HG03565 (cell line): ENCODE data around the gene P2RY4.
"Not testable (repeated sequence)": the region's sequence is repeated elsewhere in the genome, so short reads cannot be mapped to it uniquely, and the experiment has no call there.

Experiments
- ATAC-seq: cut with Tn5 transposase; IDR thresholded peaks from one replicate; pipeline ENCODE4 v1.9.1; 2021; ENCODE audit warnings: mild to moderate bottlenecking, moderate library complexity; ENCODE audit not compliant: unreplicated experiment

The P2RY4 gene

DNA sequence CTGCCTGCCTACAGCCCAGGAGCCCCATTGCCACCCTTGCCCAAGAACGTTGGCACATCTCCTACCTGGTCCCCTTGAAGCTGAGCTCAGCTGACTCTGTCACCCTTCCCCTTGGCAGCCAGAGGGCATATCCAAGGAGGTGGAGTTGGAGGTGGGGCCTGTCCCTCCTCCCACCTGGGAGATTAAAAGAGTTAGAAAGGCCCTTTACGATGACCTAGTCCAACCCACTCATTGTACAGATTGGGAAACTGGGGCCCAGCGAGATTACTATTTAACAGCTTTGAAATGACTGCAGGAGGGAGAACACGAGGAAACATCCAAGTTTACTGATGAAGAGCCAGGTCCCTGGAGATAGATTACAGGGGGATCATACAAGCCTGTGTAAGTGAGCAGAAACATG lies at the start of gene P2RY4:
P2RY4 (minus strand) TSS at position 101 of the 400 bp plus-strand sequence. CDS start 580 bp downstream, outside the sequence.
- no peak for ATAC-seq

DNA sequence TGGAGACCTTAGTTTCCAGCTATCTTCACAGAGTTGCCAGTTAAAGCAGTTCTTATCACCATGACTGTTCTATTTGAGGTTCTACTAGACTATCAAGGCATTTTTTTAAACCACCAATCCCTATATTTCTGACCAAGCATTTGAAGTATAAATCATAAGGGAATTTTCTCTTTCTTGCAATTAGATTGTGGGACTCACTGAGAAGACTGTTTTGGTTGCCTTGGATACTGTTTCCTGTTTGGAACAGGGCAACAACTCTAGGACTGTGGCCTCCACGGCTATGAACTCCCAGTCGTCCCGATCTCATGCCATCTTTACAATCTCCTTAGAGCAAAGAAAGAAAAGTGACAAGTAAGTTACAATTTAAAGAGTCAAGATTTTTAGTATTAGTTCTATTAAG lies 41.7 kb upstream of the P2RY4 start:
- ATAC-seq, result no peak

DNA sequence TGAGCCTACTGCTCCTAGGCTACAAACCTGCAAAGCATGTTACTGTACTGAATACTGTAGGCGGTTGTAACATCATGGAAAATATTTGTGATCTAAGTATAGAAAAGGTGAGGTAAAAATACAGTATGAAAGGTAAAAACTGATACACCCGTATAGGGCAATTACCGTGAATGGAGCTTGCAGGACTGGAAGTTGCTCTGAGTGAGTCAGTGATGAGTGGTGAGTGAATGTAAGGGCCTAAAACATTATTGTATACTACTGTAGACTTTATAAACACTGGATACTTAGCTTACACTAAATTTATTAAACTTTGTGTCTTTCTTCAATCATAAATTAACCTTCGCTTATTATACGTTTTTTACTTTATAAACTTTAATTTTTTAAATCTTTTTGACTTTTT lies 33.6 kb upstream of the P2RY4 start:
- no peak for ATAC-seq

DNA sequence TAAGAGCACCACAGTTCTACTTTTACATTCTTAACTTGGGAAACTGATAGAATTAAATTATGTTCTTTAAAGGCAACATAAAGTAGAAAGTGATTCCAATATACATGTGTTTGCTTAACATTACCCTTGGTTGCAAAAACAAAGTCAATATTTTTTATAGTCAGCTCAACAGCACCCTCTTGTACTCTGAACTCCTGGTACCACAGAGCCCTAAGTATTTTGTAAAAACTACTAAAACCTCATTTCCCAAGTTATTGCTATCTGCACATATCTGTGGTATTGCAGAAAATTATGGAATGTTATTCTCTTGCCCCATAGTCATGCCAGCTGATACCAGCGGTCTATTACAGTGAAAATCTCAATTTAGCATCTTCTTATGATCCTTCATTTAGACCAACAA lies 32.8 kb upstream of the P2RY4 start:
- no peak for ATAC-seq

DNA sequence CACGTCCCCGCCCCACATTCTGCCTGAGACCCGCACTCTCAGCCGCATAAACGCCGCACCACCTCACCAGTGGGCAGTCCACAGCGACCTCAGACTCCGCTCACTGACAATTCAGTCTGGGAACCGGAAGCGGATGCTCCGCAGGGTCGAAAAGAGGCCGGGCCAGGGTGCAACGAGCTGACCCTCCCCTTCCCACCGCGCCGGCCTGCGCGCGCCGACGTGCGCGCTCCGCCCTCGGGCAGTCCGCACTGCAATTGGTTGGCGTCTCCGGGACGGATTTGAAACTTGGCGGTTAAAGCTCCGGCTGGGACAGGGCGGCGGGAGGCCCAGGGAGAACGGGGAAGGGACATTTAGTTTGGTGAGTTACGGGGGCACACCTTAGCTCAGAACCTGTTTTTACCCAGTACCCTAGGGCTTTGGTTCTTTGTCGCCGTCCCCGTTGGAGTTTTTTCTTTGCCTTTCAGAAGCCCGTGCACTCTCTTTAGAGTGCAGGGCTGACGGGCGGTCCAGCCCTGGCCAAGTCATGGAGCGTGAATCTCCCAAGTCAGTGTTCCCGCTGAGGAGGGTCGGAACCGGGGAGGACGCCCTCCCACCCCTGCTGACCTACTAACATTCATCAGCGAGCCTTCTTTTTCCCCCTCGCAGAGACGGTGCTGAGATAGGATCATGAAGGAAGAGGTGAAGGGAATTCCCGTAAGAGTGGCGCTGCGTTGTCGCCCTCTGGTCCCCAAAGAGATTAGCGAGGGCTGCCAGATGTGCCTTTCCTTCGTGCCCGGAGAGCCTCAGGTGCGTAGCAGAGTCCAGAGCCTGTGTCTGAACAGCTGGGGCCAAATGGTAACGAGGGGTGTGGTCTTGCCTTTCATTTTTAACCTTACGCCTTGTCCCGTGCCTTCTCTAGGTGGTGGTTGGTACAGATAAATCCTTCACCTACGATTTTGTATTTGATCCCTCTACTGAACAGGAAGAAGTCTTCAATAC lies 30.1 kb upstream of the P2RY4 start, which contains the start of the genes KIF4A and PDZD11:
KIF4A (plus strand) TSS at position 312 of the 978 bp plus-strand sequence; CDS start at position 667, 355 bp downstream.
PDZD11 (minus strand) TSS at position 135 of the 978 bp plus-strand sequence. CDS start 586 bp downstream, outside the sequence.
- peak; percentile 96 for ATAC-seq

DNA sequence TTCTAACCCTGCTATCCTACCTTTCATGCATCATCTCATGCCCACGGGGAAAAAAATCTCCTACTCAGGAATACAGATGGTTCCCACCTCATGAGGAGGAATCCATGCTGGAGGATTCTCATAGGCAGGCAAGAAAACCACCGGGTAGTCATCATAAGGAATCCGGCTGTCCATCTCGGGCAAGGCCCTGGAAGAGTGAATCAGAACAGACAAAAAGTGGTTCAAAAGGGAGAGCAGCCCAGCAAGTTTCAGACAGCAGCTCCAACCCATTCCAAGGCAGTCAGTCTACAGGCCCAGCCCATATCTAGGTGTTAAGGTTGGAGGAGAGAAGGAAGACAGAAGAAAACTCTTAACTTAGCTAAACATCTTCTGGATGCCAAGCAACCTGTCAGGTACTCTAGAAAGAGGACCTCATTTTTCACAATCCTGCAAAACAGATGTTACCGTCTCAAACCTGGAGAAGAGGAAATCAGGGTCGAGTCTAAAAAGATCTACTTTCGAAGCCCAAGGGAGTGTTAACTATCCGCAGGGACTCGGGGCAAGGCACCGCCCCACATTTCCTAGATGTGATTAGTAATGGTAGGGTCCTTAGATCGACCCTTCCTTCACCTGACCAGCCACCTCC lies 29.3 kb upstream of the P2RY4 start:
- ATAC-seq, result no peak

DNA sequence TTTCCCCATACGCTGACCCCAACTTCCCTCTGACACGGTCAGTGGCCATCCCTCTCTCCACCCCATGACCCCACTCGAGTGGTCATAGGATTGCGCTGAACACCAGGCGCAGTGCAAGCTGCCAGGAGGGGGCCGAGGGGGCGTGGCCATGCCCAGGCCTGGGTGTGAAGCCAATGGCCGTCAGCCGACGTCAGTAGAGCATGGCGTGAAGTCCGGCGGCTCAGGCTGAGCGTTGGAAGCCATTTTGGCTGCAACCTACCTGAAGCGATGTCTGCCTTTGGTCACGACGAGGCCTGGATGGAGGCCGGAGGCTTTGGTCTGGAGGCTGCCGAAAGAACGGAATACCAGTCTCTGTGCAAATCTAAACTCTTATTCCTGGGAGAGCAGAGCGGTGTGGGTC lies 21.9 kb upstream of the P2RY4 start, which contains the start of gene RAB41:
RAB41 (plus strand) TSS at position 222 of the 400 bp plus-strand sequence; CDS start at position 268, 46 bp downstream.
- ATAC-seq, result no peak

DNA sequence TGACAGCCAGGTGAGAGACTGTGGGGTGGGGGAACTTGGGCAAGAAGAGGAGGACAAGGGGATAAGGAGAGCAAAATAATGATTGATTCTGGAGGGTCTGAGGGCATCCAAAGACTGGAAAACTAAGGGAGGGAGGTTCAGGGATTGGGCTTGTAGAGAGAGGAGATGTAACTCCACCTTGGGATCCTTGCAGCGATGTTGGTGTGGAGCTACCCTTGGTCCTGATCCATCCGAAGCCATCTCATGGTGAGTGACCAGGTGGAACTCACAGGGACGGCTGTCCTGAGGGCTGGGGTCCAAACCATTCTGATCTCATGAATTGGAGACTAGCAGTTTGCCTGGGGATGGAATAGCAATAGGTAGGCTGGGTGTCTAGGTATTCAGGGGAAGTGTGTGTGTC lies 20.6 kb upstream of the P2RY4 start:
- no peak for ATAC-seq

DNA sequence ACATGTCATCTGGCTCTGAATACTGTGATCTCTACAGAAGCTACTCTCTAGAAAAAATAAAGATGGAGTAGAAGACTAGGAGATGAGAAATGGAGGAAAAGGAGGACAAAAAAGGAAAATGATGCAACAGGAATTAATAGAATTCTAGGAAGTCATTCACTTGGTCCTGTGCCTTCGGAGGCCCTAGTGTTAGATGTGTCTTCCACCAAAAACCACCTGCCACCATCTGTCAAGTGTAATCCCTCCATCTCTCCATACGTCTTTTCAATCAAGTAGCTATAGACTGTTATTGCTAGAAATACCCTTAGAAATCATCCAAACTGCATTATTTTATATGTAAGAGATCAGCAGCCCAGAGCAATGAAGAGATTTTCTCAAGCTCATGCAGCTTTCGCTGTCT lies 19.1 kb upstream of the P2RY4 start:
- ATAC-seq, result no peak

DNA sequence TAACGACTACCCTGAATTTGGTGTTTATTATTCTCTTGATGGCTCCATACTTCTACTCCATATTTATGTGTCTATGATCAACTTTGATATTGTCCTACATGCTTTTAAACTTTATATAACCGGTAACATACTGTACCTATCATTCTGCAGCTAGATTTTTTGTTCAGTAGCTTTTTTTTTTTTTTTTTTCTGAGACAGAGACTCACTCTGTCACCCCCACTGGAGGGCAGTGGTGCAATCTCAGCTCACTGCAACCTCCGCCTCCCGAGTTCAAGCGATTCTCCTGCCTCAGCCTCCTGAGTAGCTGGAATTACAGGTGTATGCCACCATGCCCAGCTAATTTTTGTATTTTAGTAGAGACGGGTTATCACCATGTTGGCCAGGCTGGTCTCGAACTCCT lies 14.0 kb upstream of the P2RY4 start:
- ATAC-seq, result not testable (repeated sequence)

DNA sequence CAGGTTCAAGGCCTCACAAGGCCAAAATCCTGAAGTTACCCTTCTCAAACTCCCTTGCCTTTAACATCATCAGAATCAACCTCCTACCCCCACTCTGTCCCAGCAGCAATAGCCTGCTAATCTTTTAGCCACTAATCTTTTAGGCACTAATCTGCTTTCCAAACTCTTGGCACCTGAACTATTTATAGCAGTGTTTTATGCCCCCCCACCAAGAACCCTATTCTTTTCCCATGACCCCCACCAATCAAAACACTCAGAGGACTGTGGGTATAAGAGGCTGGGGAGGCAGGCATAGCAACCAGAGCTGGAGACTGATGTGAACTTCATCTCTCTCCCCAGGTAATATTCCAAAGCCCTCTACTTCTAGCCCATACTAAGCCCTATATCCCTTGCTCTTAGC lies 8.0 kb upstream of the P2RY4 start, which contains the start of gene ARR3:
ARR3 (plus strand) TSS at position 301 of the 400 bp plus-strand sequence. CDS start 1,052 bp downstream, outside the sequence.
- no peak for ATAC-seq

DNA sequence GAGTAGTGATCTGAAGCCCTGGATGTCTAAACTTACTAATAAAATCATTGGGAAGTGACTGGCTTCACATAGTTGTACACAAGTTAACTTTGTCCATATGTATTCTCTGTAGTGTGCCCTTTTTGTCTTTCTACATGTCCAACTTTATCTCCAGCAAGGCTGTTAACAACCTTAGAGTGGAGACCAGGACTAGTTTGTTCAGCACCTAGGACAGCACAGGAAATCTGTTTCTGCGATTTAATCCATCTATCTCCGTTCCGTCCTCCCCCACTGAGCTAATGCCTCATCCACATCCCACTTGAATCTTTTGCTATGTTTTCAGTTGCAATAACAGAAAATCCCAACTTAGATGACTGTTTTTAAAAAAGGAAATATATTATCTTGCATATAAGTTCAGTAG lies 4.8 kb upstream of the P2RY4 start:
- ATAC-seq, result no peak

DNA sequence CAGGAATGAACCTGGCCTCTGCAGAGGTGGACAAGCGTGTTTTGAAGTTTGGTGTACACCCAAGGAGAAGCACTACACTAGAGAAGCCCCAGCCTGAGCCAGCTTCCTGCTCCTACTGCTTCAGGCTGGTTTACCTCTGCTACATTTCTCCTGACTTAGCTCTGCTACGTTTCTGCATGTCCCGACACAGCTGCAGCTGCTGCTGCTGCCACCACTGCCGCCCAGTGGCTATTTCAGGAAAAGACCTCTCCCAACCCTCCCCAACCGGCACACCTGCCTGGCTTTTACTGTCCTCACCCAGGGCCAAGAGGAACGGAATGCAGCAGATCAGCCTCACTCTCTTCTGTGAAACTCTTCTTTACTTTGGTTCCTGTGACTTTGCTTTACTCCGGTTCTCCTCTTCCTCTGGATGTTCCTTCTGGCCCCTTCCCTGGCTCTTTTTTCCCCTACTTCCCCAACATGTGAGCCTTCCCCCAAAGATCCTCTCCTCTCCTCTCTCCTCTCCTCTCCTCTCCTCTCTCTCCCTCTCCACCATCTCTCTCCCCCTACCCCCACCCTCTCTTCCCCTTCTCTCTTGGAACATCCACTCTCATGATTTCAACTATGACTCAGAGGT lies 3.1 kb upstream of the P2RY4 start:
- ATAC-seq, result no peak

DNA sequence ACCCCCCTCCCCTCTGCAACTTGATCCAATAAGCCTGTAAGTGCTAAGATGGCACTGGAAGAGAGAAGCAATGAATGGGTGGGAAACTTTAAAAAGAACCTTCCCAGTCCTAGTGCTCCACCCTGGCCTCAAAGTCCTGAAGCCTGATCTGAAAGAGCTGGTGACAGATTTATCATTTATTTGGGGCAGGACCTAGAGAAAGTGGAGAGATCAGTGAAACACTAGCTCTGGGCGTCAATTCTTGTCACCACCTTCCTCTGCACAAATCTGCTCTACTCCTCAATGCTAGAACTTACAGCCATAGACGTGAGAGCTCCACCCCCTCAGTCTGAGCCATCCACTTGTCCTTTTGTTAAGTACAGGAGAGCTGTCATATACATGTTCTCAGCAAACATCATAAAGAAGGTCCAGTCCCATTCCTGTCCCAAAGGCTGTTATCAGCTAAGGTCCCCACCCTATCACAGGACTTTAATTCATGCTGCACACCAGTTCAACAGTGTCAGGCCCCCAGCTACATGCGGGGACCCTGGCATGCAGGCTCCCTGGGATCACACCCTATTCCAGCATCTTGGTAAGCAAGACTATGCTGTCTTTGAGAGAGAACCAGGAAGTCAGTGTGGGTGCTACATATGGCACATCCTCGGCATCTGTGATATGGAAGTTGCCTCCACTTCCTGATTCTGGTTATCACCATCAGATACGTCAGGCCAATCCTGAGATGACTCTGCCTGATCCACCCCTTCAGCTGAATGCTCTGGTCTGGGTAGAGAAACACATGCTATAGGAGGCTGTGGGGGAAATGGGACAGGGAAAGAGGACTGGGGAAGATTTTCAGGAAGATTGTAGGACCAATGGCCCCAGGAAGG lies 2.3 kb downstream of the P2RY4 start:
- no peak for ATAC-seq

DNA sequence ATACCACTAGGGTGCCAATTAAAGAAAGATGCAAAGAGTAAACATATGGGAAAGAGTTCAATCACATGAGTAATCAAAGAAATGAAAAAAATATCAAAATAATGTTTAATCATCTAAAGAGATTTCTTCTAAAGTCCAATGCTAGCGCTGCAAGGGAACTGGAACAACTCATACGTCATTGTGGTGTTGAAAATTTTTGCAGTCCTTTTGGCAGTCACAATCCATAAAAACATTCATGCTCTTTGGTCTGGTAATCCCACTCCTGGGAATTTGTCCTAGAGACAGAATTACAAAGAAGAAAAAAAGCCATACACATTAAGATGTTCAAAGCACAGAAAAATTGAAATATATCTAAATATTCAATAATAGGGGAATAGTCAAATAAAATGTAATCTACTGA lies 4.6 kb downstream of the P2RY4 start:
- no peak for ATAC-seq

DNA sequence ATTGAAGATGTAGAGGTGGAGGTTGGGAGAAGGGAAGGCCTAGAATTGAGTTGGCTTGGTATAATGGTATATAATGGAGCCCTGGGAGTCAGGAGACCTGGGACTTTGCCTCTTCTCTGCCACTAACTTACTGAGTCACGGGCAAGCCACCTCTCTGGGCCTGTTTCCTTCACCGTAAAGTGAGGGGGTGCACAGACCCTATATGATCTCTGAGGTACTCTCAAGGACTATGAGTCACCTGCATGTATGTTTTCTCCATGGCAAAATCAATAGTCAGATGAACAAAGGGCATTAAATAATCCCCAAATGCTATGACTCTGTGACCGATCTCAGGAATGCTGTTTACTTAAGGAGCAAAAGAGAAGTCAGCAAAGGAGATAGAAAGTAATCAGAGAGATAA lies 5.1 kb downstream of the P2RY4 start:
- ATAC-seq, result no peak

DNA sequence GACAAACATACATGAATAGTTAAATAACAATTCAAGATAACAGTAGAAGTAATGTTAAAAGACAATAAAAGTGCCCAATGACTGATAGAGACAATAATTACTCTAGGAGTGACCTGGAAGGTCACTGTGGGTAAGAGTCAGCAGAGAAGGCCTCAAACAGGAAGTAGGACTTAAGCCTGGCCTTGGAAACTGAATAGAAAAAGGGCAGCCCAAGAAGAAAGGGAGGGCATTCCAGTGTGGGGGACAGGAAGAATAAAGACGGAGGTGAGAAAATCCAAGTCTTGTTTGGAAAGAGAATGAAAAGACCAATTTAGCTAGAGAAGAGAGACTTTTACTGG lies 6.0 kb downstream of the P2RY4 start:
- ATAC-seq, result no peak

DNA sequence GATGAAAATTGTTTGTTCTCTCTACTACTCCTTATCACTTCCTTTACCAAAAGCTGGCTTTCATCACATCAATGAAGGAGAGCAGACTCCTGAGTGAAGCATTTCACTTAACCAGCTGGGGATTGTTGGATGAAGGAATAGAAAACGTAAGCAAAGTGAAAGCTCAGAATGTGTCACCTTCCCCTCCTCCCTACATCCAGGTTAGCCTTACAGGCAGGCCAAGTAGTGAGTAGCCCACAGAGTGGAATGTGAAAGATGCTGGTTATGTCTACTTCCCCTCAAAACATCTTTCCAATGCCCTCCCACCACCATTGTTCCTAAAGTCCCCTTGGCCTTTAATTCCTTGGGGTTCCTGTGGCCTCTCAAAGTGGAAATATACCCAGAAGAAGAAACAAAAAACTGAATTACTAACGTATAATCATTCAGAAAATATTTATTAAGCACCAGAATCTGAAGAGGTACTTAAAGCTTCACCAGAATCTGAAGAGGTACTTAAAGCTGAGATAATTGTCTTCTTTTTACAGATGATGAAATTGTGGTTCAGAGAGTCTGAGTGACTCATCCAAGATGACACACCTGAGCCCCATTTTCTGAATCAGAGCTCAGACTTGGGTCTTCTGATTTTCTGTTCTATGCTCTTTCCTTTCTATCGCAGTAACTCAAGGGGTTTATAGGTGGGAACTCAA lies 6.5 kb downstream of the P2RY4 start:
- no peak for ATAC-seq

DNA sequence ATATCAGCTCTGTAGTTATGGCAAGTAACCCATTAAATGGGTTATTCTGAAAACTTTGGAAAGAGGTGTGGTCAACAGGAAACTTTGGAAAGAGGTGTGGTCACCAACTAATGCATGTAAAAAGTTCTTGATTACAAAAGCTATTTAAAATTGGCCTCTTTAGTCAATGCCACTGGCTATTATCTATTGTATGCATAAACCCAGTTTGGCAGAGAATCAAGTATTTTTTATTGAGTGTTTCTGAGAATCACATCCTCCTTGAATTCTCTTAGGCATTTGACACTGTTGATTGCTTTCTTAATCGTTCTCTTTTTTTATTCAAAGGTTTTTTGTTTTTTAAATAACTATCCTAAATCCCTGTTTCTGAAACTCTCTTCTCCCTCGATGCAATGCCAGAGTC lies 7.5 kb downstream of the P2RY4 start:
- no peak for ATAC-seq

DNA sequence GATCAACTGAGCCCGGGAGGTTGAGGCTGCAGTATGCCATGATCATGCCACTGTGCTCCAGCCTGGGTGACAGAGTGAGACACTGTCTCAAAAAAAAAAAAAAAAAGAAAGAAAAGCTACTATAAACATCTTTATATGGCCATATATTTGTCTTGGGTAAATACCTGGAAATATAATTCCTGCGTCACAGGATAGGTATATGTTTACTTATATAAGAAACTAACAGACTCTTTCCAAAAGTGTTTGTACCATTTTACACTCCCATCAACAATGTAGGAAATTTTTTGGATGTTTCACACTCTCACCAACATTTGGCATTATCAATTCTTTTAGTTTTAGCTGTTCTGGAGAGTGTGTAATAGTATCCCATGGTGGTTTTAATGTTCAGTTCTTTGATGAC lies 12.8 kb downstream of the P2RY4 start:
- no peak for ATAC-seq
